ENCODE data around the gene DSP. TPM values are rescaled to one million over a fixed set of nuclear protein-coding genes. Genes with fewer than 3 reads are reported as not detected.

Gene DSP
- total RNA-seq, 2 experiments from 2014 or later = 0.07 to 0.25 TPM

- ATAC-seq (no peak), DNase-seq (no peak)
- Mint-ChIP-seq H3K27ac (no peak overlapping the region), H3K4me1 (ENCODE audit: low read depth) (no peaks in the 10 kb centered on the region), H3K4me3 (no peak overlapping the region), H3K9me3 (no peaks in the 10 kb centered on the region), H3K27me3 (peaks cover 28% of the 10 kb centered on the region), H3K36me3 (ENCODE audit: low read depth) (no peaks in the 10 kb centered on the region)
- TF ChIP-seq CTCF (IDR thresholded peaks at IDR 0.05) = no peak
- CTCF ChIA-PET = no interaction called here
- POLR2A ChIA-PET = no interaction called here
- intact Hi-C loops (cut with micrococcal nuclease) = no loop called here
These were observed 24.6 kb downstream of the DSP start for GRCh38 chr6:7566107-7566506.

DNA sequence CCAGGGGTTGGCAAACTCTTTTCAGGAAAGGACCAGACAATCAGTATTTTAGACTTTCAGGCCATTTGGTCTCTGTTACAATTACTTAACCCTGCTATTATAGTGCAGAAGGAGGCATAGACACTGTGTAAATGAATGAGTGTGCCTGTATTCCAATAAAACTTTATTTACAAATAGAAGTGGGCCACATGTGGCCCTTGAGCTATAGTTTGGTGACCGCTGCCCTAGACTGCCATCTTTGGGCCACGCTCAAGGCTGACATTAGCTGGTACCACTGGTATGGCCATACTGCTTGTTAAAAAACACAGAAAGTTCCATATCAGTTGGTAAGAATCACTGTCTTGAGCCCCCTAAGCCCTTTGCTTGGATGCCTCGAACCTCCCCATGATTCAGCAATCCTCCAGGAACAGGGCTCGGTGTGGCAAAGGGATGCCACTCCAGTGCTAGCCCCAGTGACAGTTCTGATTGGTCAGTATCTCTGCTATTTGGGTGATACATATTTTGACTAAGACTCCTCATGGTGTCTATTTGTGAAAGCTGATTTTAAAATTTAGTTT lies 25.2 kb downstream of the DSP start:
- Mint-ChIP-seq H3K36me3 (ENCODE audit: low read depth) (no peaks in the 10 kb centered on the region), H3K9me3 (no peaks in the 10 kb centered on the region), H3K4me3 (no peak overlapping the region), H3K27ac (no peak overlapping the region), H3K27me3 (peaks cover 23% of the 10 kb centered on the region), H3K4me1 (ENCODE audit: low read depth) (no peaks in the 10 kb centered on the region)
- no peak for DNase-seq
- POLR2A ChIA-PET = no interaction called here
- intact Hi-C loops (cut with micrococcal nuclease) = no loop called here
- CTCF ChIA-PET = no interaction called here
- no peak for ATAC-seq
- no peak for TF ChIP-seq CTCF (IDR thresholded peaks at IDR 0.05)

GRCh38 chr6:7568021-7568420 lies 26.6 kb downstream of the DSP start:
- H3K9me3 Mint-ChIP-seq = no peaks in the 10 kb centered on the region
- no peak for TF ChIP-seq CTCF (IDR thresholded peaks at IDR 0.05)
- no peak overlapping the region for H3K27ac Mint-ChIP-seq
- intact Hi-C loops (cut with micrococcal nuclease) = no loop called here
- POLR2A ChIA-PET = no interaction called here
- DNase-seq = no peak
- H3K4me1 Mint-ChIP-seq (ENCODE audit: low read depth) = no peaks in the 10 kb centered on the region
- ATAC-seq = no peak
- peaks cover 22% of the 10 kb centered on the region for H3K27me3 Mint-ChIP-seq
- H3K36me3 Mint-ChIP-seq (ENCODE audit: low read depth) = no peaks in the 10 kb centered on the region
- CTCF ChIA-PET = no interaction called here
- H3K4me3 Mint-ChIP-seq = no peak overlapping the region

DNA sequence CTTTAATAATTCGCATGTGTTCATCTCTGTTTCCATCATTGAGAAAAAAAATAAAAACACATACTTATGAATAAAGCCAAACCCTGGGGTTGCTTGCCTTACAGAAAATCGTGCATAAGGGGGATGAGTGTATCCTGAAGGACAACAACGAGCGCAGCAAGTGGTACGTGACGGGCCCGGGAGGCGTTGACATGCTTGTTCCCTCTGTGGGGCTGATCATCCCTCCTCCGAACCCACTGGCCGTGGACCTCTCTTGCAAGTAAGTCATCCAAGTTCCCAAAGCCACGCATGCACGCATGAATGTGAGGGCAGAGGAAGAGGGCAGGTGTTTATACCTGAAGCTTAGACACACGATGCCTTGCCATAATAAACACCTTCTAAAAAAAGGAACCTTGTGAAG lies 27.6 kb downstream of the DSP start:
- Mint-ChIP-seq H3K9me3 (no peaks in the 10 kb centered on the region), H3K4me1 (ENCODE audit: low read depth) (no peaks in the 10 kb centered on the region), H3K36me3 (ENCODE audit: low read depth) (no peaks in the 10 kb centered on the region), H3K27me3 (peaks cover 19% of the 10 kb centered on the region), H3K27ac (no peak overlapping the region), H3K4me3 (no peak overlapping the region)
- no peak for ATAC-seq
- TF ChIP-seq CTCF (IDR thresholded peaks at IDR 0.05) = no peak
- intact Hi-C loops (cut with micrococcal nuclease) = no loop called here
- CTCF ChIA-PET = interaction anchor here (1.6 kb wide), 1 partner anchor 46 kb away, joined by 4 read pairs; no protein-coding TSS in a partner anchor
- DNase-seq = no peak
- POLR2A ChIA-PET = interaction anchor here (1.2 kb wide), 1 partner anchor 78 kb away, joined by 3 read pairs; no protein-coding TSS in a partner anchor

DNA sequence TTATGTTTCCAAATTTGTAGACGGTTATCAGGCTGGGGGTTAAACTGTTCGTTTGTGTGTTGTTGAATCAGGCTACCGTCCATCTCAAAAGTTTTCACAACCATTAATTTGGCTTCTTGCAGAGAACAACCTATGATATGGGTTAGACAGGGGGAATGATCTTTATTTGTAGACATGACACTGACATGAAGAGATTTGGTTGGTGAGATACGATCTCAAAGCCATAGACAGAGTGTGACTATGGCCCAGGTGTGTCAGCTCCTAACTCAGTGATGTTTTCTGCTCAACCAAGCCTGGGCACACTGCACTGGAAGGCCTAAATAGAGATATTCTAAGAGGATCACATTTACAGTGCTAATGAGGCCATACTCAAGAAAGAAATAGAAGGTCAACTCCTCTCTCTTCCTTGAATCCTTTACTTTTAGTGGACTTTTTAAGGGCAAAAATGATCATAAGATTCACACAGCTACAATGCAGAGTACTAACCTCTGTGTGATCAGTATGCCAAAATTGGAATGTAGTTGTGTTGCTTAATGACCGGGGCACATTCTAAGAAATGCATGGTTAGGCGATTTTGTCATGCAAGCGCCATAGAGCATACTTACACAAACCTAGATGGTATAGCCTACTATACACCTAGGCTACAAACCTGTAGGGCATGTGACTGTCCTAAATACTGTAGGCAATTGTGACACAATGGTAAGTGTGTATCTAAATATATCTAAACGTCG lies 30.9 kb downstream of the DSP start:
- Mint-ChIP-seq H3K36me3 (ENCODE audit: low read depth) (no peaks in the 10 kb centered on the region), H3K9me3 (no peaks in the 10 kb centered on the region), H3K27ac (no peak overlapping the region), H3K27me3 (peaks cover 17% of the 10 kb centered on the region), H3K4me1 (ENCODE audit: low read depth) (no peaks in the 10 kb centered on the region), H3K4me3 (no peak overlapping the region)
- ChIA-PET POLR2A (no interaction called here), CTCF (no interaction called here)
- no peak for TF ChIP-seq CTCF (IDR thresholded peaks at IDR 0.05)
- no peak for ATAC-seq
- intact Hi-C loops (cut with micrococcal nuclease) = no loop called here
- no peak for DNase-seq

Data from activated CD8-positive, alpha-beta T cell treated with anti-CD3 and anti-CD28 coated beads for 36 hours (primary cell).